C4-2B (cell line): ENCODE results near the gene NFIB.

Source experiments
- CTCF ChIP-seq: fragments of 450-650 bp; conservative IDR thresholded peaks from 2 replicates; pipeline ENCODE4 v1.5.1; 2017; ENCODE audit warnings: mild to moderate bottlenecking
- ZFX ChIP-seq: fragments of 450-650 bp; IDR thresholded peaks from 2 replicates; pipeline ENCODE4 v1.6.1; 2017

DNA sequence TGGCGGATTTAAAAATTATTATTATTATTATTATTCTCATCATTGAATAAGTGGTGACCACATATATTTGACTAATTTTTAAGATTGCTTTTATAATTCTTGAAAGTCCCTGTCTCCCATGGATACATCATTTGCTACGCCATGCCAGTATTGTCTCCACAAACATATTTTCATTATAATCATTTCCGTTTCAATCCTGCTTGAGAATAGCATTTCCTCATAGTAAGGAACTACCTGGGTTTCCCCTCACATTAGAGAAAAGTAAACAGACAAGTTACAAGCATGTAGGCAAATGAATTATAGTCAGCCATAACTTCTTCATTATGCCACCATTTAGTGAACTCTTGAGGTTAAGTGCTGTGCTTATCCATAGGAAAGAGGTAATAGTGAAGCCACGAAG, 276.6 kb downstream of the NFIB start:
- TF ChIP-seq CTCF (no peak), ZFX (no peak)
